Amniotic epithelial cell (primary cell): ENCODE measurements around the gene NMRK2.
"Not testable (repeated sequence)": the region's sequence is repeated elsewhere in the genome, so short reads cannot be mapped to it uniquely, and the experiment has no call there.

ENCODE experiments used
- DNase-seq: peaks from one replicate; pipeline ENCODE4 v3.0.0-alpha.2; 2010; ENCODE audit warnings: low read depth

Gene NMRK2

GRCh38 chr19:3932931-3933810 lies at the start of gene NMRK2:
Gene NMRK2 (plus strand): TSS chr19:3933069. CDS start chr19:3933672, 603 bp downstream.
- no peak for DNase-seq

GRCh38 chr19:3890591-3890990 lies 42.3 kb upstream of the NMRK2 start:
- no peak for DNase-seq

- no peak for DNase-seq
Observed at GRCh38 chr19:3893509-3894179, 39.2 kb upstream of the NMRK2 start.

GRCh38 chr19:3894959-3895358 lies 37.9 kb upstream of the NMRK2 start:
- not testable (repeated sequence) for DNase-seq

GRCh38 chr19:3895788-3896187 lies 37.1 kb upstream of the NMRK2 start:
- DNase-seq: no peak

GRCh38 chr19:3897936-3898335 lies 34.9 kb upstream of the NMRK2 start:
- DNase-seq: no peak

- DNase-seq: no peak
Observed at GRCh38 chr19:3898426-3898825, 34.4 kb upstream of the NMRK2 start.

- DNase-seq: peak; percentile 29
Observed at GRCh38 chr19:3899531-3900294, 33.2 kb upstream of the NMRK2 start.

- no peak for DNase-seq
Observed at GRCh38 chr19:3902317-3902973, 30.4 kb upstream of the NMRK2 start.

GRCh38 chr19:3904233-3904632 lies 28.6 kb upstream of the NMRK2 start:
- DNase-seq: no peak

- no peak for DNase-seq
Observed at GRCh38 chr19:3907626-3908265, 25.1 kb upstream of the NMRK2 start.

- no peak for DNase-seq
Observed at GRCh38 chr19:3908266-3909054, 24.4 kb upstream of the NMRK2 start.

- no peak for DNase-seq
Observed at GRCh38 chr19:3910105-3910504, 22.8 kb upstream of the NMRK2 start.

GRCh38 chr19:3914199-3914598 lies 18.7 kb upstream of the NMRK2 start:
- no peak for DNase-seq

GRCh38 chr19:3916033-3916432 lies 16.8 kb upstream of the NMRK2 start:
- no peak for DNase-seq

GRCh38 chr19:3919793-3920192 lies 13.1 kb upstream of the NMRK2 start:
- DNase-seq: no peak

GRCh38 chr19:3923096-3923758 lies 9.6 kb upstream of the NMRK2 start:
- DNase-seq: no peak

- no peak for DNase-seq
Observed at GRCh38 chr19:3923912-3924311, 9.0 kb upstream of the NMRK2 start.

GRCh38 chr19:3931041-3931440 lies 1.8 kb upstream of the NMRK2 start:
- no peak for DNase-seq
